ENCODE results near the gene FASTKD3.

DNA sequence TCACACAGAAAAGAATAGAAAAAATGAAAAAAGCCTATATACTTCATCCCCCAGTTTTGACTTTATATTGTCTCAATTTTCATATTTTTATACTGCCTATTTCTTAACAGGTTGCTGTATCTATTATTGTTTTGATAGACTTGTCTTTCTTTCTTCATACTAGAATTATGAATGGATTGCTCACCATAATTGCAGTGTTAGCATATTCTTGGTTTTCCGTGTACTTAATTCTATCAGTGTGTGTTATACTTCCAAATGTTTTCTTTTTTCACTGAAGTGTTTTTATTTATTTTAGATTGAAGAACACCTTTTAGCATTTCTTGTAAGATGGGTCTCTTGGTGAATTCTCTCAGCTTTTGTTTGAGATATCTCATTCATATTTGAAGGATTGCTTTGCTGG, 38.8 kb upstream of the FASTKD3 start:
- TF ChIP-seq CTCF (IDR thresholded peaks at IDR 0.05) = no peak
- TF ChIP-seq POLR2A (IDR thresholded peaks at IDR 0.05) = no peak
- TF ChIP-seq EP300 (IDR thresholded peaks at IDR 0.05) = no peak
- TF ChIP-seq POLR2AphosphoS5 (IDR thresholded peaks at IDR 0.05) = no peak
